Measurements from ENCODE around the gene FGF14. TPM values are rescaled to one million over a fixed set of nuclear protein-coding genes. Genes with fewer than 3 reads are reported as not detected.

The FGF14 gene
- total and polyA plus RNA-seq, 2 donors (not counting 1 experiment from before 2014, with no cell fraction given): under 0.01 TPM; not detected in 1

DNA sequence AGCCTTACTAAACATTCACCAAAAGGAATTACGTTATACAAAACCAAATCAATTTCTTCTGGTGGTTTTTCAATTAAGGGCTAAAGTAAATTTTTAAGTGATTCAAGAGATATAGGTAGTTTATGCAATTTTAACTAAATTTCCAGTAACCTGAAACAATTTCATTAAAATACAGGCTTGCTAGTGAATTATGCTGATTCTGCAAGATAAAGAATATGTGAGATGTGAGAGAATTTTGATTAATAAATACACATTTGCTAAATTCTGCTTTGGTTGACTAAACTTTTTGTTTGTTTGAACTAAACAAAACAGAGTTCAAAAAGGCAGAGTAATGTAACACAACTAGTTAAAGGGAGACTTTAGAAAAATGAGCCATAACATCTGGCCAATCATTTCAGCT, 27.1 kb downstream of the FGF14 start:
- Histone ChIP-seq H3K9ac (ENCODE audit: low read length) (no peak overlapping the region), H3K27me3 (replicated peaks in 1 of 4; ENCODE audit: control extremely low read depth in 1 of 4, control insufficient read depth in 3 of 4, insufficient read depth in 4 of 4, low read length in 3 of 4) (no peaks in the 10 kb centered on the region), H3K4me2 (replicated peaks; ENCODE audit: low read depth, low read length, poor library complexity, severe bottlenecking) (no peak overlapping the region), H3K9me3 (ENCODE audit: control extremely low read depth in 1 of 3, control insufficient read depth in 2 of 3, insufficient read depth in 1 of 3, low read length in 2 of 3) (no peaks in the 10 kb centered on the region), H2AFZ (ENCODE audit: insufficient read depth, low read depth, low read length, poor library complexity, severe bottlenecking) (no peak overlapping the region), H4K20me1 (ENCODE audit: control insufficient read depth, insufficient read depth, low read length, poor library complexity, severe bottlenecking) (no peaks in the 10 kb centered on the region), H3K79me2 (ENCODE audit: control insufficient read depth, insufficient read depth, low read length) (no peaks in the 10 kb centered on the region), H3K4me3 (ENCODE audit: control extremely low read depth in 1 of 5, extremely low read depth in 1 of 5, insufficient read depth in 1 of 5, low read depth in 2 of 5, low read length in 4 of 5) (no peak overlapping the region), H3K4me1 (ENCODE audit: control insufficient read depth in 2 of 2, insufficient read depth in 2 of 2, low read length in 2 of 2) (no peaks in the 10 kb centered on the region), H3K36me3 (replicated peaks in 1 of 2; ENCODE audit: control extremely low read depth in 1 of 2, control insufficient read depth in 1 of 2, extremely low read depth in 1 of 2, insufficient read depth in 2 of 2, low read length in 1 of 2) (no peaks in the 10 kb centered on the region), H3K27ac (ENCODE audit: low read length in 2 of 2) (no peak overlapping the region)
- H3K4me3 Mint-ChIP-seq: no peak overlapping the region
- H3K9me3 Mint-ChIP-seq (ENCODE audit: insufficient read depth): no peaks in the 10 kb centered on the region
- intact Hi-C loops (cut with micrococcal nuclease): no loop called here
- ChIA-PET CTCF (no interaction called here), POLR2A (no interaction called here)
- no peak overlapping the region for H3K27ac Mint-ChIP-seq
- WGBS (ENCODE audit: insufficient coverage): no CpG with 5 or more reads among the region's 1 CpG
- peaks cover 3% of the 10 kb centered on the region for H3K27me3 Mint-ChIP-seq
- TF ChIP-seq EZH2 (IDR thresholded peaks at IDR 0.05; ENCODE audit: borderline replicate concordance, insufficient read depth, low read depth, low read length, poor library complexity, severe bottlenecking): no peak
- no peak for TF ChIP-seq CTCF (IDR thresholded peaks at IDR 0.05)
- H3K4me1 Mint-ChIP-seq: no peaks in the 10 kb centered on the region
- DNase-seq (no peak), ATAC-seq (ENCODE audit: low read depth) (no peak)

- no peak for TF ChIP-seq CTCF (IDR thresholded peaks at IDR 0.05)
- TF ChIP-seq EZH2 (IDR thresholded peaks at IDR 0.05; ENCODE audit: borderline replicate concordance, insufficient read depth, low read depth, low read length, poor library complexity, severe bottlenecking): no peak
- H3K27ac Mint-ChIP-seq: no peak overlapping the region
- no peak for DNase-seq
- no peak overlapping the region for H3K4me2 ChIP-seq (replicated peaks; ENCODE audit: low read depth, low read length, poor library complexity, severe bottlenecking)
- H3K4me1 ChIP-seq (ENCODE audit: control insufficient read depth in 2 of 2, insufficient read depth in 2 of 2, low read length in 2 of 2): no peaks in the 10 kb centered on the region
- H3K79me2 ChIP-seq (ENCODE audit: control insufficient read depth, insufficient read depth, low read length): no peaks in the 10 kb centered on the region
- no peak overlapping the region for H2AFZ ChIP-seq (ENCODE audit: insufficient read depth, low read depth, low read length, poor library complexity, severe bottlenecking)
- no peaks in the 10 kb centered on the region for H3K27me3 ChIP-seq (replicated peaks in 1 of 4; ENCODE audit: control extremely low read depth in 1 of 4, control insufficient read depth in 3 of 4, insufficient read depth in 4 of 4, low read length in 3 of 4)
- peaks cover 3% of the 10 kb centered on the region for H3K27me3 Mint-ChIP-seq
- no peaks in the 10 kb centered on the region for H4K20me1 ChIP-seq (ENCODE audit: control insufficient read depth, insufficient read depth, low read length, poor library complexity, severe bottlenecking)
- H3K9ac ChIP-seq (ENCODE audit: low read length): no peak overlapping the region
- POLR2A ChIA-PET: no interaction called here
- no peak overlapping the region for H3K27ac ChIP-seq (ENCODE audit: low read length in 2 of 2)
- CTCF ChIA-PET: no interaction called here
- no peaks in the 10 kb centered on the region for H3K36me3 ChIP-seq (replicated peaks in 1 of 2; ENCODE audit: control extremely low read depth in 1 of 2, control insufficient read depth in 1 of 2, extremely low read depth in 1 of 2, insufficient read depth in 2 of 2, low read length in 1 of 2)
- H3K4me1 Mint-ChIP-seq: no peaks in the 10 kb centered on the region
- H3K9me3 ChIP-seq (ENCODE audit: control extremely low read depth in 1 of 3, control insufficient read depth in 2 of 3, insufficient read depth in 1 of 3, low read length in 2 of 3): no peaks in the 10 kb centered on the region
- no peak overlapping the region for H3K4me3 ChIP-seq (ENCODE audit: control extremely low read depth in 1 of 5, extremely low read depth in 1 of 5, insufficient read depth in 1 of 5, low read depth in 2 of 5, low read length in 4 of 5)
- intact Hi-C loops (cut with micrococcal nuclease): no loop called here
- H3K9me3 Mint-ChIP-seq (ENCODE audit: insufficient read depth): no peaks in the 10 kb centered on the region
- H3K4me3 Mint-ChIP-seq: no peak overlapping the region
- no peak for ATAC-seq (ENCODE audit: low read depth)
Observed at GRCh38 chr13:102374233-102374632, 27.6 kb downstream of the FGF14 start.

All from B cell (primary cell).